NCI-H2081 (cell line): Measurements from ENCODE around the gene CDHR1.

Experiments used
- DNase-seq, 2 experiments: peaks; one replicate each; lab custom pipeline; 2025; lab: John Stamatoyannopoulos, UW

The CDHR1 gene

GRCh38 chr10:84200537-84201243 is 6.4 kb downstream of the CDHR1 start:
- DNase-seq: no peak

GRCh38 chr10:84201244-84201606 is 6.9 kb downstream of the CDHR1 start:
- DNase-seq: no peak

GRCh38 chr10:84201682-84202081 is 7.3 kb downstream of the CDHR1 start:
- DNase-seq: no peak

- DNase-seq: no peak
These were observed 8.0 kb downstream of the CDHR1 start for GRCh38 chr10:84202349-84202748.

- DNase-seq: no peak
These were observed 9.8 kb downstream of the CDHR1 start for GRCh38 chr10:84204122-84204521.

- DNase-seq: no peak
These were observed 10.3 kb downstream of the CDHR1 start for GRCh38 chr10:84204610-84205009.

- DNase-seq: peak; percentile 31 to 36
These were observed 10.9 kb downstream of the CDHR1 start for GRCh38 chr10:84205049-84205852.

GRCh38 chr10:84205853-84206525 is 11.7 kb downstream of the CDHR1 start:
- no peak for DNase-seq

- DNase-seq: no peak
These were observed 13.7 kb downstream of the CDHR1 start for GRCh38 chr10:84208023-84208422.

- DNase-seq: no peak
These were observed 17.2 kb downstream of the CDHR1 start for GRCh38 chr10:84211566-84211965.

- DNase-seq: no peak
These were observed 17.7 kb downstream of the CDHR1 start for GRCh38 chr10:84212014-84212413.

- DNase-seq: no peak
These were observed 18.7 kb downstream of the CDHR1 start for GRCh38 chr10:84213076-84213475.

GRCh38 chr10:84214046-84214572 is 19.8 kb downstream of the CDHR1 start:
- DNase-seq: no peak

GRCh38 chr10:84214612-84215235 is 20.4 kb downstream of the CDHR1 start:
- no peak for DNase-seq

GRCh38 chr10:84216834-84217233 is 22.5 kb downstream of the CDHR1 start:
- DNase-seq: no peak

- no peak for DNase-seq
These were observed 23.4 kb downstream of the CDHR1 start for GRCh38 chr10:84217746-84218145.

- no peak for DNase-seq
These were observed 27.6 kb downstream of the CDHR1 start for GRCh38 chr10:84221916-84222315.

- DNase-seq: no peak
These were observed 30.2 kb downstream of the CDHR1 start for GRCh38 chr10:84224411-84225028.

GRCh38 chr10:84225427-84226173 is 31.3 kb downstream of the CDHR1 start, which contains the start of gene LRIT2:
Gene LRIT2, minus strand, starts transcription at chr10:84225544. Its CDS starts 24 bp downstream, at chr10:84225520.
- no peak for DNase-seq

- no peak for DNase-seq
These were observed 32.3 kb downstream of the CDHR1 start for GRCh38 chr10:84226616-84227015.

GRCh38 chr10:84227810-84228209 is 33.5 kb downstream of the CDHR1 start:
- no peak for DNase-seq
